K562 (cell line): ENCODE data around the gene HMCN2. TPM values are rescaled to one million over a fixed set of nuclear protein-coding genes. Genes with fewer than 3 reads are reported as not detected.

Experiments
- CBX2 ChIP-seq: fragments of 200-600 bp; sonication (generic); IDR thresholded peaks from one replicate; pipeline ENCODE4 v1.6.1; 2012; ENCODE audit warnings: mild to moderate bottlenecking, low read length, inconsistent platforms; ENCODE audit not compliant: insufficient read depth, poor library complexity, severe bottlenecking
- CEBPG ChIP-seq, 3 experiments: fragments of 200-800 bp in 1 of 3; sonication (Bioruptor generic) in 1 of 3; sonication (generic) in 1 of 3; formaldehyde crosslinking in 1 of 3; IDR thresholded peaks in 2 of 3; conservative IDR thresholded peaks in 1 of 3; 2 replicates each; pipeline versions ENCODE4 v1.6.1 to v1.8.0; 2016 to 2022; ENCODE audit warnings: missing compliant biosample characterization in 2 of 3, missing genetic modification characterization in 2 of 3, mild to moderate bottlenecking in 1 of 3, missing genetic modification reagents in 1 of 3
- CTCFL ChIP-seq: IDR thresholded peaks from 2 replicates; pipeline ENCODE4 v1.6.1; 2011; ENCODE audit warnings: borderline replicate concordance, low read depth, mild to moderate bottlenecking, moderate library complexity, low read length; ENCODE audit not compliant: insufficient read depth, poor library complexity, severe bottlenecking
- HIVEP1 ChIP-seq: fragments of 250-450 bp; sonication (Bioruptor Pico); IDR thresholded peaks from 2 replicates; pipeline ENCODE4 v1.4.0; 2020; ENCODE audit warnings: mild to moderate bottlenecking
- IFI16 ChIP-seq: fragments of 250-450 bp; sonication (Bioruptor Pico); IDR thresholded peaks from 2 replicates; pipeline ENCODE4 v2.1.2; 2022; ENCODE audit warnings: mild to moderate bottlenecking, inconsistent platforms
- MITF ChIP-seq: IDR thresholded peaks from 2 replicates; pipeline ENCODE4 v1.6.1; 2014; ENCODE audit warnings: antibody characterized with exemption
- POU5F1 ChIP-seq: fragments of 150-350 bp; IDR thresholded peaks from 2 replicates; pipeline ENCODE4 v1.6.1; 2014; ENCODE audit warnings: borderline replicate concordance, low read length, low read depth, mild to moderate bottlenecking; ENCODE audit not compliant: partially characterized antibody
- RAD21 ChIP-seq, 2 experiments: fragments of 250-450 bp in 1 of 2; fragments of 450-650 bp in 1 of 2; sonication (Bioruptor Pico) in 1 of 2; formaldehyde crosslinking in 1 of 2; IDR thresholded peaks in 1 of 2; conservative IDR thresholded peaks in 1 of 2; 2 replicates each; pipeline versions ENCODE4 v1.4.0 to v1.8.0; 2020 to 2022; ENCODE audit warnings: mild to moderate bottlenecking in 2 of 2, moderate library complexity in 1 of 2
- SRSF1 ChIP-seq: fragments of 200-400 bp; formaldehyde crosslinking; IDR thresholded peaks from 2 replicates; pipeline ENCODE4 v1.6.1; 2017; ENCODE audit warnings: mild to moderate bottlenecking, low read depth, low read length, moderate library complexity
- XRCC4 ChIP-seq: IDR thresholded peaks from one replicate; pipeline ENCODE4 v1.6.1; 2011; ENCODE audit not compliant: insufficient read depth, insufficient read length; ENCODE audit errors: extremely low read depth
- ZBTB34 ChIP-seq: fragments of 250-450 bp; sonication (Bioruptor Pico); IDR thresholded peaks from 2 replicates; pipeline ENCODE4 v1.8.0; 2021; ENCODE audit warnings: mild to moderate bottlenecking, moderate library complexity
- ZNF398 ChIP-seq: fragments of 250-450 bp; sonication (Bioruptor Pico); IDR thresholded peaks from 2 replicates; pipeline ENCODE4 v1.8.0; 2021; ENCODE audit warnings: moderate library complexity, mild to moderate bottlenecking, inconsistent platforms
- polyA plus RNA-seq, 8 experiments: library from polyadenylated mRNA; depleted of rRNA in 4 of 8; stranded (reverse) in 5 of 8; unstranded in 3 of 8; fragments of >200 nt; fragmentation: Nextera tagmentation in 2 of 8; fragmentation: Illumina TruSeq in 1 of 8; extraction: Ambion mirVana in 2 of 8; extraction: Trizol in 1 of 8; gene quantifications; 2 replicates each; pipeline versions ENCODE4 v1.2.1 to v1.2.3, GENCODE V29; 2011 to 2014; ENCODE audit warnings: inconsistent platforms in 1 of 8, missing spikeins in 1 of 8
- total RNA-seq, 7 experiments: library from RNA; depleted of rRNA in 6 of 7; stranded (reverse); fragments of >200 nt in 6 of 7; fragmentation: Illumina TruSeq in 2 of 7; extraction: Trizol in 2 of 7; gene quantifications; 2 replicates each; pipeline versions ENCODE4 v1.2.1 to v1.2.3, GENCODE V29; 2011 to 2021; ENCODE audit warnings: low replicate concordance in 1 of 7

HMCN2 gene
- total and polyA plus RNA-seq, 9 of the 15 experiments (the other 6 are each of a cell fraction or from before 2014, with no cell fraction given), result 0.01 TPM; not detected in 8

- TF ChIP-seq ZNF398 (CRISPR knock-in tag), result no peak
- TF ChIP-seq MITF, result no peak
- no peak for TF ChIP-seq ZBTB34
- TF ChIP-seq HIVEP1 (CRISPR knock-in tag), result no peak
- no peak for TF ChIP-seq SRSF1
- TF ChIP-seq XRCC4, result no peak
- TF ChIP-seq IFI16, result no peak
- no peak for TF ChIP-seq CEBPG (CRISPR knock-in tag; IDR thresholded peaks at IDR 0.05)
- TF ChIP-seq CEBPG (tag; conservative IDR thresholded peaks at IDR 0.05 in 1 of 2, IDR thresholded peaks at IDR 0.05 in 1 of 2), result no peak
- no peak for TF ChIP-seq RAD21 (CRISPR knock-in tag; conservative IDR thresholded peaks at IDR 0.05 in 1 of 2, IDR thresholded peaks at IDR 0.05 in 1 of 2)
- TF ChIP-seq CBX2, result no peak
- TF ChIP-seq CTCFL, result no peak
- TF ChIP-seq POU5F1, result no peak
Measured at GRCh38 chr9:130429381-130429780, 163.8 kb downstream of the HMCN2 start (continued).
